Subcutaneous adipose tissue (tissue), 4 donors: Measurements from ENCODE around the gene STIM2. TPM values are rescaled to one million over a fixed set of nuclear protein-coding genes. Genes with fewer than 3 reads are reported as not detected.

Source experiments
- total RNA-seq, 4 donors: library from RNA; depleted of rRNA; stranded (reverse); fragments of >200 nt; gene quantifications; one replicate each; pipeline ENCODE4 v1.1.0, GENCODE V29; 2016
- TF ChIP-seq, protein P1 (sequence below): fragments of 450-650 bp; IDR thresholded peaks from one replicate; pipeline ENCODE4 v1.5.1; 2016; ENCODE audit warnings: low read depth, mild to moderate bottlenecking, control low read depth, antibody characterized with exemption, moderate library complexity

Gene STIM2
- total RNA-seq, 4 donors from 2014 or later = 9.0 to 19.6 (median 15.3) TPM

DNA sequence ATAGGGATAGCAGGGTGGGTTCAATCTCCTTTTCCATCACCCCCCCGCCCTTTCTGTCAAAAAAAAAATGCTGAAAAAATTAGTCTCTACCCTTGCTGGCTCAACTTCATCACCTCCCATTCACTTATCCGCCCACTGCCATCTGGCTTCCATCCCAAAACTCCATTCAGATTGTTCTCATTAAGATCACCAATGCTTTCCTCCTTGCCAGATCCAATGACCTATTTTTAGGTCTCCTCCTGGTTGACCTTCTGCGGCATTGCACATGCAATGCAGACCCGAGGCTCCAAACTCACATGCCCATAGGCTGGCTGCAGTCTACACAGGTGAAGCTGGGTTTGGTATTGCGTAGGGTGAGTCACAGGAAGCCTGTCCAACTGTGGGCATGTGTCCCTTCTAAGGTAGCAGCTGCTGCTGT lies 21.1 kb upstream of the STIM2 start:
- TF ChIP-seq, protein P1, sequence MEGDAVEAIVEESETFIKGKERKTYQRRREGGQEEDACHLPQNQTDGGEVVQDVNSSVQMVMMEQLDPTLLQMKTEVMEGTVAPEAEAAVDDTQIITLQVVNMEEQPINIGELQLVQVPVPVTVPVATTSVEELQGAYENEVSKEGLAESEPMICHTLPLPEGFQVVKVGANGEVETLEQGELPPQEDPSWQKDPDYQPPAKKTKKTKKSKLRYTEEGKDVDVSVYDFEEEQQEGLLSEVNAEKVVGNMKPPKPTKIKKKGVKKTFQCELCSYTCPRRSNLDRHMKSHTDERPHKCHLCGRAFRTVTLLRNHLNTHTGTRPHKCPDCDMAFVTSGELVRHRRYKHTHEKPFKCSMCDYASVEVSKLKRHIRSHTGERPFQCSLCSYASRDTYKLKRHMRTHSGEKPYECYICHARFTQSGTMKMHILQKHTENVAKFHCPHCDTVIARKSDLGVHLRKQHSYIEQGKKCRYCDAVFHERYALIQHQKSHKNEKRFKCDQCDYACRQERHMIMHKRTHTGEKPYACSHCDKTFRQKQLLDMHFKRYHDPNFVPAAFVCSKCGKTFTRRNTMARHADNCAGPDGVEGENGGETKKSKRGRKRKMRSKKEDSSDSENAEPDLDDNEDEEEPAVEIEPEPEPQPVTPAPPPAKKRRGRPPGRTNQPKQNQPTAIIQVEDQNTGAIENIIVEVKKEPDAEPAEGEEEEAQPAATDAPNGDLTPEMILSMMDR = no peak

DNA sequence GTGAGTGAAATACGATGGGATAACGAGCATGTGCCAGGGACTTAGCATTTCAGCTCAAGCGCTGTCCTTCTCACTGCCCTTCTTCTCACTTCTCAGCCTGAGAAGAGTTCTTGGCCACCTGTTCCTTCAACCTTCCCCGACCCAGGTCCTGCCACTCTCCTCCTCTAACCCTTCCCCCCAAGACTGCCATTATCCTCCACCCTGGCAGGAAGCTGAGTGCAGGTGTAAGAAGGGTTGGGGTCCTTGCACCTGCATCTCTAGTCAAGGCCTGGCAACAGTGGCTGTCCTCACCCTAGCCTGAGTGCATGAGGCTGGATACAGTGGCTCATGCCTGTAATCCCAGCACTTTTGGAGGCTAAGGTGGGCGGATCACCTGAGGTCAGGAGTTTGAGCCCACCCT lies 19.9 kb upstream of the STIM2 start:
- TF ChIP-seq, protein P1 = no peak

GRCh38 chr4:26842911-26843310 lies 17.7 kb upstream of the STIM2 start:
- TF ChIP-seq, protein P1 = no peak

DNA sequence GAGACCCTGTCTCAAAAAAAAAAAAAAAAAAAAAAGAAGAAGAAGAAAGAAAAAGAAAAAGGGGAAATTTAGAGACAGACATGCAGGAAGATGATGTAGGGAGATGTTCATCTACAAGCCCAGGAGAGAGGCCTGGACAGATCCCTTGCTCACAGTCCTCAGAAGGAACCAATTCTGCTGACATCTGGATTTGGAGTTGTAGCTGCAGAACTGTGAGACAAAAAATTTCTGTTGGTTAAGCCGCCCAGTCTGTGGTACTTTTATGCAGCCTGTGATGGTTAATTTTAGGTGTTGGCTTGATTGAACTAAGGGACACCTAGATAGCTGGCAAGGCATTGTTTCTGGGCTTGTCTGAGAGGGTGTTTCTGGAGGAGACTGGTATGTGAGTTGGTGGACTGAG lies 10.1 kb upstream of the STIM2 start:
- TF ChIP-seq, protein P1 = no peak

DNA sequence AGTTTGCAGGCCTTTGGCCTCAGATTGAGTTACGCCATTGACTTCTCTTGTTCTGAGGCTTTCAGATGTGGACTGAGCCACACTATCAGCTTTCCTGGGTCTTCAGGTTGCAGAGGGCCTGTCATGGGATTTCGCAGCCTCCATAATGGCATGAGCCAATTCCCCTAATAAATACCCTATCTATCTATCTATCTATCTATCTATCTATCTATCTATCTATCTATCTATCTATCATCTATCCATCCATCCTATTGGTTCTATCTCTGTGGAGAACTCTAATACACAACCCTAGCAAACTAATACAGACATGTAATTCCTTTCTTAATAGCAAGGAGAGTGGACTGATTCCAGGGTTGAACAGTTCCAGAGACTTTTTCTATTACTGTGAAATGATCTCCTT lies 9.5 kb upstream of the STIM2 start:
- TF ChIP-seq, protein P1 = no peak

DNA sequence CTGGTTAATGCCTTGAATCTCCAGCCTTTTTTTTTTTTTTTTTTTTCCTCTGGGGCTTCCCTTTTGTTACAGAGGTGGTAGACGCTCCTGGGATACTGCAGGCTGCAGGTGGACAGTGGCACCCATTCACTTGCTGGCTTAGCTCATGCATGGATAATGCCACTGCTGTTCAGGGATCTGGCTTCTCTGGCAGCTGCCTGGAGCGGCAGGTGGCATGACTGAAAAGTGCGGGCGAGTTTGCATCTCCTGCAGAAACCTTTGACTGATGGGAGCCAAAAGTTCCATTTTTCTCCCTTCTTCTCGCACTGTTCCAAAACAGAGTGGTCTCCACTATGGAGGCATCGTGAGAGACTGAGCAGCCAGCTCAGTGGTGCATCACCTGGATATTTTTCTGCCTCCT lies 5.9 kb upstream of the STIM2 start:
- TF ChIP-seq, protein P1 = no peak

DNA sequence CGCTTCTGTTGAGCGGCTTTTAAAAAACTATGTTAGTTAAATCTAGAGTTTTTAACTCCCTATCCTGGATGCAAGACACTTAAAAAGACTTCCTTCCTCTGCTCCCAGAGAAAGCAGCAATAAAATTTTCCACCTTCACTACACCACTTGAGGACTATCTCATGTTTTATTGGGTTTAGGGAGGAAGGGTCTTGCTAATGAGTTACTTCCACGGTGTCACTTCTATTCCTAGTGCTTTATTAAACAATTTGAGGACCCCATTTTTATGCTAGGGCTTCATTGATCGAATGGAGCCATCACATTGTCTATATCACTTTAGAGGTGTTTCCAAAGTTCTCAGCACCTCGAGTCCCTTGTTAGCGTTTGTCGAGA lies 3.7 kb upstream of the STIM2 start:
- TF ChIP-seq, protein P1 = no peak
